Panc1 (cell line): ENCODE data around the gene MTARC2. TPM values are rescaled to one million over a fixed set of nuclear protein-coding genes. Genes with fewer than 3 reads are reported as not detected.

ENCODE experiments used
- ATAC-seq: fragments of 200-7000 bp; cut with Tn5 transposase; 2 replicates; pipeline ENCODE4 v1.9.1; 2020; ENCODE audit warnings: mild to moderate bottlenecking, moderate library complexity
- BruUV-seq: library from RNA; stranded (reverse); fragments of 400-500 nt; replicated peaks from 2 replicates; lab custom pipeline; 2021; lab: Mats Ljungman, UMichigan
- CTCF ChIA-PET: fragments of 300-600 bp; sonication (Branson Sonifier 250); formaldehyde crosslinking; loops from one replicate; lab custom pipeline; 2022; ENCODE audit warnings: antibody characterized with exemption; lab: Charles Lee
- POLR2A ChIA-PET: fragments of 300-600 bp; sonication (Branson Sonifier 250); formaldehyde crosslinking; loops from one replicate; lab custom pipeline; 2022; ENCODE audit warnings: antibody characterized with exemption; lab: Charles Lee
- DNase-seq: peaks from one replicate; pipeline ENCODE4 v3.0.0-alpha.2; 2010; ENCODE audit warnings: low read depth, low spot score
- H3K27ac ChIP-seq: 2 replicates; pipeline ENCODE4 v1.5.1; 2011; ENCODE audit warnings: mild to moderate bottlenecking, low read length, inconsistent platforms
- H3K27me3 ChIP-seq: fragments of 200-500 bp; sonication (Bioruptor generic); 2 replicates; pipeline ENCODE4 v1.6.0; 2014; ENCODE audit warnings: low read length, inconsistent platforms; ENCODE audit not compliant: control insufficient read depth, insufficient read depth
- H3K36me3 ChIP-seq: fragments of 200-500 bp; sonication (Bioruptor generic); 2 replicates; pipeline ENCODE4 v1.5.1; 2014; ENCODE audit warnings: inconsistent platforms, mild to moderate bottlenecking, low read length, moderate library complexity; ENCODE audit not compliant: control insufficient read depth, insufficient read depth
- H3K4me1 ChIP-seq: 2 replicates; pipeline ENCODE4 v1.5.1; 2011; ENCODE audit warnings: inconsistent platforms, mild to moderate bottlenecking, low read length, moderate library complexity; ENCODE audit not compliant: control insufficient read depth, insufficient read depth
- H3K4me3 ChIP-seq, 2 experiments: 2 replicates each; pipeline ENCODE4 v1.5.1; 2011 to 2012; ENCODE audit warnings: low read depth in 2 of 2, low read length in 2 of 2, mild to moderate bottlenecking in 2 of 2, inconsistent platforms in 1 of 2, moderate library complexity in 1 of 2
- H3K9me3 ChIP-seq: fragments of 200-500 bp; sonication (Bioruptor generic); 2 replicates; pipeline ENCODE4 v1.5.1; 2014; ENCODE audit warnings: low read depth, mild to moderate bottlenecking, inconsistent platforms, low read length, moderate library complexity; ENCODE audit not compliant: control insufficient read depth, insufficient read depth
- POLR2AphosphoS5 ChIP-seq: IDR thresholded peaks from 2 replicates; pipeline ENCODE4 v1.6.1; 2012; ENCODE audit warnings: mild to moderate bottlenecking, low read depth, low read length, moderate library complexity
- SIN3A ChIP-seq: IDR thresholded peaks from 2 replicates; pipeline ENCODE4 v1.6.1; 2012; ENCODE audit warnings: low read depth, mild to moderate bottlenecking, low read length, moderate library complexity, borderline replicate concordance; ENCODE audit not compliant: insufficient read depth
- TCF7L2 ChIP-seq: IDR thresholded peaks from 2 replicates; pipeline ENCODE4 v1.6.1; 2011; ENCODE audit warnings: mild to moderate bottlenecking, low read depth, low read length, inconsistent platforms
- in situ Hi-C: cut with HindIII; loops from 2 replicates; pipeline ENCODE4 v1.10.0; 2016; ENCODE audit warnings: low sequenced_read_pairs, low pct_unique_long_range_greater_than_20kb
- intact Hi-C: fragments of 100-400 bp; cut with micrococcal nuclease; formaldehyde crosslinking; loops from one replicate; pipeline ENCODE4 v1.10.0; 2022; ENCODE audit not compliant: unreplicated experiment
- total RNA-seq: library from RNA; stranded (reverse); gene quantifications from one replicate; pipeline ENCODE4 v1.2.1, GENCODE V29; 2021; ENCODE audit not compliant: unreplicated experiment
- TF ChIP-seq, protein P1 (sequence below), 2 experiments: IDR thresholded peaks; 2 replicates each; pipeline ENCODE4 v1.6.1; 2011 to 2012; ENCODE audit warnings: low read depth in 2 of 2, control low read depth in 1 of 2, low read length in 1 of 2, mild to moderate bottlenecking in 1 of 2, moderate library complexity in 1 of 2; ENCODE audit not compliant: insufficient read depth in 1 of 2
- TF ChIP-seq, protein P2 (sequence below): fragments of 450-650 bp; IDR thresholded peaks from 2 replicates; pipeline ENCODE4 v1.5.1; 2017; ENCODE audit warnings: mild to moderate bottlenecking

Gene MTARC2
- total RNA-seq, 1 experiment from 2014 or later = 10.1 TPM

- ATAC-seq = no peak
- no peaks in the 10 kb centered on the region for H3K36me3 ChIP-seq
- no peaks in the 10 kb centered on the region for H3K9me3 ChIP-seq
- ChIA-PET POLR2A (no interaction called here), CTCF (no interaction called here)
- BruUV-seq = no TSS peak
- H3K4me3 ChIP-seq = no peak overlapping the region
- no peak for DNase-seq
- no peaks in the 10 kb centered on the region for H3K4me1 ChIP-seq
- no peaks in the 10 kb centered on the region for H3K27me3 ChIP-seq
- H3K27ac ChIP-seq = no peak overlapping the region
- in situ Hi-C loops = no loop called here
- intact Hi-C loops = no loop called here
- TF ChIP-seq, protein P1, sequence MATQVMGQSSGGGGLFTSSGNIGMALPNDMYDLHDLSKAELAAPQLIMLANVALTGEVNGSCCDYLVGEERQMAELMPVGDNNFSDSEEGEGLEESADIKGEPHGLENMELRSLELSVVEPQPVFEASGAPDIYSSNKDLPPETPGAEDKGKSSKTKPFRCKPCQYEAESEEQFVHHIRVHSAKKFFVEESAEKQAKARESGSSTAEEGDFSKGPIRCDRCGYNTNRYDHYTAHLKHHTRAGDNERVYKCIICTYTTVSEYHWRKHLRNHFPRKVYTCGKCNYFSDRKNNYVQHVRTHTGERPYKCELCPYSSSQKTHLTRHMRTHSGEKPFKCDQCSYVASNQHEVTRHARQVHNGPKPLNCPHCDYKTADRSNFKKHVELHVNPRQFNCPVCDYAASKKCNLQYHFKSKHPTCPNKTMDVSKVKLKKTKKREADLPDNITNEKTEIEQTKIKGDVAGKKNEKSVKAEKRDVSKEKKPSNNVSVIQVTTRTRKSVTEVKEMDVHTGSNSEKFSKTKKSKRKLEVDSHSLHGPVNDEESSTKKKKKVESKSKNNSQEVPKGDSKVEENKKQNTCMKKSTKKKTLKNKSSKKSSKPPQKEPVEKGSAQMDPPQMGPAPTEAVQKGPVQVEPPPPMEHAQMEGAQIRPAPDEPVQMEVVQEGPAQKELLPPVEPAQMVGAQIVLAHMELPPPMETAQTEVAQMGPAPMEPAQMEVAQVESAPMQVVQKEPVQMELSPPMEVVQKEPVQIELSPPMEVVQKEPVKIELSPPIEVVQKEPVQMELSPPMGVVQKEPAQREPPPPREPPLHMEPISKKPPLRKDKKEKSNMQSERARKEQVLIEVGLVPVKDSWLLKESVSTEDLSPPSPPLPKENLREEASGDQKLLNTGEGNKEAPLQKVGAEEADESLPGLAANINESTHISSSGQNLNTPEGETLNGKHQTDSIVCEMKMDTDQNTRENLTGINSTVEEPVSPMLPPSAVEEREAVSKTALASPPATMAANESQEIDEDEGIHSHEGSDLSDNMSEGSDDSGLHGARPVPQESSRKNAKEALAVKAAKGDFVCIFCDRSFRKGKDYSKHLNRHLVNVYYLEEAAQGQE (IDR thresholded peaks at IDR 0.05; ENCODE audit: insufficient read depth in 1 of 2, low read depth in 2 of 2, low read length in 1 of 2) = no peak
- TF ChIP-seq POLR2AphosphoS5 (no peak), TCF7L2 (no peak), SIN3A (no peak)
- TF ChIP-seq, protein P2, sequence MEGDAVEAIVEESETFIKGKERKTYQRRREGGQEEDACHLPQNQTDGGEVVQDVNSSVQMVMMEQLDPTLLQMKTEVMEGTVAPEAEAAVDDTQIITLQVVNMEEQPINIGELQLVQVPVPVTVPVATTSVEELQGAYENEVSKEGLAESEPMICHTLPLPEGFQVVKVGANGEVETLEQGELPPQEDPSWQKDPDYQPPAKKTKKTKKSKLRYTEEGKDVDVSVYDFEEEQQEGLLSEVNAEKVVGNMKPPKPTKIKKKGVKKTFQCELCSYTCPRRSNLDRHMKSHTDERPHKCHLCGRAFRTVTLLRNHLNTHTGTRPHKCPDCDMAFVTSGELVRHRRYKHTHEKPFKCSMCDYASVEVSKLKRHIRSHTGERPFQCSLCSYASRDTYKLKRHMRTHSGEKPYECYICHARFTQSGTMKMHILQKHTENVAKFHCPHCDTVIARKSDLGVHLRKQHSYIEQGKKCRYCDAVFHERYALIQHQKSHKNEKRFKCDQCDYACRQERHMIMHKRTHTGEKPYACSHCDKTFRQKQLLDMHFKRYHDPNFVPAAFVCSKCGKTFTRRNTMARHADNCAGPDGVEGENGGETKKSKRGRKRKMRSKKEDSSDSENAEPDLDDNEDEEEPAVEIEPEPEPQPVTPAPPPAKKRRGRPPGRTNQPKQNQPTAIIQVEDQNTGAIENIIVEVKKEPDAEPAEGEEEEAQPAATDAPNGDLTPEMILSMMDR = no peak
Measured at GRCh38 chr1:220768126-220768601, 20.0 kb downstream of the MTARC2 start.

DNA sequence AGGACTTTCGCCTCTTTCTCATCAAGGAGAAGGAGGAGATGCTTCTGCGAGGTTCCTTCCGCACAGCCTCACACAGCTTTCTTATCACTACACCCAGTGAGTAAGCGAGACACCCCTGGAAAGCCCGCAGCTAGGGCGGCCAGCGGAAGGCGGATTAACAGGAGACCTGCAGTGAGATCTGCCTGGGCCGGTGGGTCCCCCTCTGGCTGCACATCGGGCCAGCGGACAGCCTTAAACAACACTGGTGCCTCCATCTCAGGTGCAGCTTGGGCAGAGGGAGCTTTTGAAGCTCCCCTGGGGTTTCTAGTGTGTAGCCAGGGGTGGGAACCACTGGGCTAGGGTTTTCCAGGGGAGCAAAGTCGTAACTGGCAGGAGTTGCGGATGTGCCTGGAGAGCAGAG is 21.1 kb downstream of the MTARC2 start:
- TF ChIP-seq, protein P1 (IDR thresholded peaks at IDR 0.05; ENCODE audit: insufficient read depth in 1 of 2, low read depth in 2 of 2, low read length in 1 of 2) = no peak
- TF ChIP-seq POLR2AphosphoS5 = no peak
- TF ChIP-seq TCF7L2 = no peak
- TF ChIP-seq, protein P2 = no peak
- no peak for TF ChIP-seq SIN3A
- Histone ChIP-seq H3K4me3 (no peak overlapping the region), H3K27ac (no peak overlapping the region), H3K9me3 (no peaks in the 10 kb centered on the region), H3K4me1 (no peaks in the 10 kb centered on the region), H3K36me3 (no peaks in the 10 kb centered on the region), H3K27me3 (no peaks in the 10 kb centered on the region)
- ATAC-seq = no peak
- ChIA-PET CTCF (interaction anchor here (0.5 kb wide), 1 partner anchor 11 kb away, joined by 3 read pairs; no protein-coding TSS in a partner anchor), POLR2A (no interaction called here)
- in situ Hi-C loops = no loop called here
- DNase-seq = no peak
- no TSS peak for BruUV-seq
- intact Hi-C loops = no loop called here
